HT-29 (cell line): ENCODE data around the gene PMF1. TPM values are rescaled to one million over a fixed set of nuclear protein-coding genes. Genes with fewer than 3 reads are reported as not detected.

ENCODE experiments used
- DNase-seq: peaks from one replicate; pipeline ENCODE4 v3.0.0-alpha.2; 2015; ENCODE audit warnings: low spot score
- total RNA-seq: library from RNA; depleted of rRNA; stranded (reverse); fragments of >200 nt; shearing (Covaris generic); gene quantifications from 2 replicates; pipeline ENCODE4 v1.2.3, GENCODE V29; 2014

Gene PMF1
- total RNA-seq, 1 experiment from 2014 or later, result 111 TPM

- no peak for DNase-seq
Observed at GRCh38 chr1:156233426-156234127, 20.8 kb downstream of the PMF1 start.

GRCh38 chr1:156236164-156236563 is 23.4 kb downstream of the PMF1 start:
- no peak for DNase-seq

GRCh38 chr1:156238248-156238647 is 25.4 kb downstream of the PMF1 start:
- DNase-seq, result no peak

GRCh38 chr1:156241311-156241811 is 28.6 kb downstream of the PMF1 start:
- peak; percentile 35 for DNase-seq

GRCh38 chr1:156241926-156242325 is 29.1 kb downstream of the PMF1 start, which contains the start of gene BGLAP:
TSS of gene BGLAP (plus strand) at chr1:156242184. CDS start at chr1:156242232, 48 bp downstream.
- DNase-seq, result no peak

- no peak for DNase-seq
Observed at GRCh38 chr1:156242738-156243137, 29.9 kb downstream of the PMF1 start.

- DNase-seq, result no peak
Observed at GRCh38 chr1:156244126-156244525, 31.3 kb downstream of the PMF1 start.

- no peak for DNase-seq
Observed at GRCh38 chr1:156244712-156245111, 31.9 kb downstream of the PMF1 start.

- peak; percentile 38 for DNase-seq
Observed at GRCh38 chr1:156245451-156246232, 32.8 kb downstream of the PMF1 start.

- no peak for DNase-seq
Observed at GRCh38 chr1:156246241-156246780, 33.5 kb downstream of the PMF1 start.

GRCh38 chr1:156246781-156247459 is 34.1 kb downstream of the PMF1 start:
- peak; percentile 59 for DNase-seq

- peak; percentile 88 for DNase-seq
Observed at GRCh38 chr1:156247460-156248322, 34.9 kb downstream of the PMF1 start, which contains the start of gene PAQR6. TSS of gene PAQR6 (minus strand) at chr1:156248056. CDS start at chr1:156246731, 1,325 bp downstream.

- DNase-seq, result no peak
Observed at GRCh38 chr1:156248323-156248683, 35.5 kb downstream of the PMF1 start.

GRCh38 chr1:156249593-156249992 is 36.8 kb downstream of the PMF1 start:
- no peak for DNase-seq

GRCh38 chr1:156251527-156251926 is 38.7 kb downstream of the PMF1 start:
- peak; percentile 36 for DNase-seq

GRCh38 chr1:156253634-156254033 is 40.8 kb downstream of the PMF1 start:
- no peak for DNase-seq

GRCh38 chr1:156257711-156258110 is 44.9 kb downstream of the PMF1 start:
- DNase-seq, result no peak

GRCh38 chr1:156258859-156259258 is 46.1 kb downstream of the PMF1 start:
- DNase-seq, result no peak

- DNase-seq, result peak; percentile 22
Observed at GRCh38 chr1:156259805-156260204, 47.0 kb downstream of the PMF1 start.

- DNase-seq, result no peak
Observed at GRCh38 chr1:156260896-156261295, 48.1 kb downstream of the PMF1 start.
